CD4-positive, CD25-positive, alpha-beta regulatory T cell (primary cell): Measurements from ENCODE around the gene RCAN3. TPM values are rescaled to one million over a fixed set of nuclear protein-coding genes. Genes with fewer than 3 reads are reported as not detected.
"Not testable (repeated sequence)": the region's sequence is repeated elsewhere in the genome, so short reads cannot be mapped to it uniquely, and the experiment has no call there.

ENCODE experiments used
- ATAC-seq, 2 donors: fragments of 150-1000 bp; cut with Tn5 transposase; one replicate each; pipeline ENCODE4 v1.10.0; 2021; ENCODE audit warnings: low read depth in 2 of 2, moderate number of reproducible peaks in 2 of 2, moderate library complexity in 1 of 2
- DNase-seq, 3 donors: peaks; one replicate each; pipeline versions ENCODE4 v3.0.0 to v3.0.0-alpha.2; 2012 to 2022; ENCODE audit warnings: mixed read lengths in 1 of 3
- H3K27ac ChIP-seq: one replicate; pipeline ENCODE4 v1.7.0; 2013; ENCODE audit warnings: mild to moderate bottlenecking, low read length; ENCODE audit not compliant: insufficient read depth, poor library complexity, severe bottlenecking
- H3K27me3 ChIP-seq: one replicate; pipeline ENCODE4 v1.7.0; 2013; ENCODE audit warnings: low read length; ENCODE audit not compliant: control insufficient read depth, insufficient read depth
- H3K36me3 ChIP-seq: one replicate; pipeline ENCODE4 v1.7.0; 2013; ENCODE audit warnings: mild to moderate bottlenecking, low read length, moderate library complexity; ENCODE audit not compliant: control insufficient read depth, insufficient read depth
- H3K4me1 ChIP-seq: 2 replicates; pipeline ENCODE4 v1.7.0; 2013; ENCODE audit warnings: mild to moderate bottlenecking, low read length; ENCODE audit not compliant: insufficient read depth, control insufficient read depth, poor library complexity, severe bottlenecking
- H3K4me3 ChIP-seq: one replicate; pipeline ENCODE4 v1.7.0; 2013; ENCODE audit warnings: low read depth, mild to moderate bottlenecking, low read length, moderate library complexity
- H3K9me3 ChIP-seq, 2 experiments: 1 replicate in 1 of 2; 2 replicates in 1 of 2; pipeline ENCODE4 v1.7.0; 2013; ENCODE audit warnings: low read length in 2 of 2, mild to moderate bottlenecking in 1 of 2, moderate library complexity in 1 of 2; ENCODE audit not compliant: control insufficient read depth in 2 of 2
- H3K27ac Mint-ChIP-seq, 3 donors: one replicate each; pipeline ENCODE4 v1.8.0; 2020 to 2022; ENCODE audit warnings: mild to moderate bottlenecking in 3 of 3, mixed read lengths in 3 of 3, moderate library complexity in 2 of 3
- H3K27me3 Mint-ChIP-seq: one replicate; pipeline ENCODE4 v1.8.0; 2022; ENCODE audit warnings: mild to moderate bottlenecking, mixed read lengths
- H3K36me3 Mint-ChIP-seq: one replicate; pipeline ENCODE4 v1.8.0; 2020; ENCODE audit warnings: mixed read lengths
- H3K4me1 Mint-ChIP-seq, 4 donors: one replicate each; pipeline ENCODE4 v1.8.0; 2020 to 2022; ENCODE audit warnings: mixed read lengths in 4 of 4, mild to moderate bottlenecking in 1 of 4
- H3K4me3 Mint-ChIP-seq, 4 donors: one replicate each; pipeline ENCODE4 v1.8.0; 2020 to 2022; ENCODE audit warnings: mild to moderate bottlenecking in 4 of 4, mixed read lengths in 4 of 4, moderate library complexity in 3 of 4
- H3K9me3 Mint-ChIP-seq, 7 donors: one replicate each; pipeline ENCODE4 v1.8.0; 2020 to 2022; ENCODE audit warnings: mixed read lengths in 7 of 7, mild to moderate bottlenecking in 3 of 7, moderate library complexity in 2 of 7
- polyA plus RNA-seq, 4 donors: library from polyadenylated mRNA; unstranded; fragments of 300-500 nt; fragmentation: Illumina TruSeq; gene quantifications; one replicate each; pipeline ENCODE4 v1.2.3, GENCODE V29; 2021
- total RNA-seq: library from RNA; stranded (reverse); gene quantifications from one replicate; pipeline ENCODE4 v1.2.3, GENCODE V29; 2022

RCAN3 gene
- total and polyA plus RNA-seq, 5 donors from 2014 or later, result 126 to 172 (median 137) TPM

GRCh38 chr1:24515671-24516209 is 13.1 kb downstream of the RCAN3 start:
- H3K4me1 ChIP-seq, result peaks cover 68% of the 10 kb centered on the region
- H3K36me3 Mint-ChIP-seq, result peaks cover 48% of the 10 kb centered on the region

GRCh38 chr1:24516506-24516905 is 13.9 kb downstream of the RCAN3 start:
- ATAC-seq (no peak), DNase-seq (no peak)
- peaks cover 36 to 88% (median 69%) of the 10 kb centered on the region in 4 donors for H3K4me1 Mint-ChIP-seq
- Histone ChIP-seq H3K27me3 (no peaks in the 10 kb centered on the region), H3K27ac (no peak overlapping the region), H3K4me1 (peaks cover 61% of the 10 kb centered on the region), H3K4me3 (no peak overlapping the region), H3K36me3 (peaks cover 63% of the 10 kb centered on the region), H3K9me3 (no peaks in the 10 kb centered on the region)
- H3K27ac Mint-ChIP-seq, result peak overlapping the region; percentile 64 to 89 (median 87)
- H3K9me3 Mint-ChIP-seq, result peaks cover 0 to 4% (median 0%) of the 10 kb centered on the region in 7 donors
- peak overlapping the region in 3 of 4 donors; percentile 37 to 71 (median 67) for H3K4me3 Mint-ChIP-seq
- no peaks in the 10 kb centered on the region for H3K27me3 Mint-ChIP-seq
- H3K36me3 Mint-ChIP-seq, result peaks cover 46% of the 10 kb centered on the region

More at GRCh38 chr1:24515671-24516209, 13.1 kb downstream of the RCAN3 start:
- peak overlapping the region; percentile 30 for H3K27ac ChIP-seq
- not testable (repeated sequence) for ATAC-seq, DNase-seq, H3K4me3 ChIP-seq, H3K27me3 Mint-ChIP-seq, H3K9me3 ChIP-seq, H3K9me3 Mint-ChIP-seq, H3K27me3 ChIP-seq
- Mint-ChIP-seq H3K27ac (peak overlapping the region in 2 of 3 donors; percentile 33 to 70), H3K4me1 (peaks cover 37 to 88% (median 70%) of the 10 kb centered on the region in 4 donors), H3K4me3 (peak overlapping the region in 3 of 4 donors; percentile 64 to 74 (median 71))
- H3K36me3 ChIP-seq, result peaks cover 59% of the 10 kb centered on the region

- H3K27me3 Mint-ChIP-seq, result no peaks in the 10 kb centered on the region
- peaks cover 36 to 85% (median 63%) of the 10 kb centered on the region in 4 donors for H3K4me1 Mint-ChIP-seq
- peaks cover 65% of the 10 kb centered on the region for H3K36me3 ChIP-seq
- DNase-seq (no peak), ATAC-seq (no peak)
- peaks cover 0 to 4% (median 0%) of the 10 kb centered on the region in 7 donors for H3K9me3 Mint-ChIP-seq
- peak overlapping the region in 1 of 3 donors; percentile 15 for H3K27ac Mint-ChIP-seq
- H3K27ac ChIP-seq, result peak overlapping the region; percentile 1
- peaks cover 57% of the 10 kb centered on the region for H3K4me1 ChIP-seq
- no peak overlapping the region for H3K4me3 ChIP-seq
- H3K4me3 Mint-ChIP-seq, result peak overlapping the region in 1 of 4 donors; percentile 13
- peaks cover 48% of the 10 kb centered on the region for H3K36me3 Mint-ChIP-seq
- no peaks in the 10 kb centered on the region for H3K9me3 ChIP-seq
- no peaks in the 10 kb centered on the region for H3K27me3 ChIP-seq
Observed at GRCh38 chr1:24517898-24518297, 15.3 kb downstream of the RCAN3 start.

- peaks cover 68% of the 10 kb centered on the region for H3K36me3 ChIP-seq
Observed at GRCh38 chr1:24520282-24520681, 17.6 kb downstream of the RCAN3 start.

DNA sequence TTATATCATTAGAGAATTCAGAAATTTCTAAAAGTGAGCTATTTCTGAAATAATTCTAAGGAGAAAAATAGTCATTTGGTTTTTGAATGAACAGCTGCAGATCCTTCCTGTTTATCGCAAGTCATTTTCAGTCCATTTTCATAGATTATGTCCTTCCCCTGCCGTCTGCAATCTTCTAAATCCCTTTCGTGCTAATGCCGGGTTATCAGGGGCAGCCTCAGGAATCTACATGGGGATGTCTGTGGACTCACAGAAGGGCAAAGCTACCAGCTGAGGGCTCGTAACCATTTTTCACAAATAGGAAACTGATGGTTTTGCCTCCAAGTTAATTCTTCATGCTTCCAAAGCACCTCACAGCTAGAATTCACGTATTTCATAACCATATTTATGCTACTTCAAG is 23.0 kb downstream of the RCAN3 start:
- peaks cover 35% of the 10 kb centered on the region for H3K36me3 Mint-ChIP-seq
- peak overlapping the region in 2 of 4 donors; percentile 7 to 73 for H3K4me3 Mint-ChIP-seq
- no peaks in the 10 kb centered on the region for H3K9me3 Mint-ChIP-seq
- no peaks in the 10 kb centered on the region for H3K27me3 Mint-ChIP-seq
- Histone ChIP-seq H3K4me1 (peaks cover 55% of the 10 kb centered on the region), H3K4me3 (peak overlapping the region; percentile 41), H3K27me3 (no peaks in the 10 kb centered on the region), H3K9me3 (no peaks in the 10 kb centered on the region), H3K27ac (peak overlapping the region; percentile 33), H3K36me3 (peaks cover 49% of the 10 kb centered on the region)
- no peak for ATAC-seq
- H3K4me1 Mint-ChIP-seq, result peaks cover 35 to 78% (median 54%) of the 10 kb centered on the region in 4 donors
- no peak for DNase-seq
- peak overlapping the region; percentile 24 to 86 (median 84) for H3K27ac Mint-ChIP-seq

More at GRCh38 chr1:24520282-24520681, 17.6 kb downstream of the RCAN3 start:
- not testable (repeated sequence) for DNase-seq, H3K9me3 Mint-ChIP-seq, H3K27me3 ChIP-seq, H3K9me3 ChIP-seq, ATAC-seq, H3K27me3 Mint-ChIP-seq
- Mint-ChIP-seq H3K36me3 (peaks cover 39% of the 10 kb centered on the region), H3K4me3 (peak overlapping the region in 1 of 4 donors; percentile 41), H3K27ac (peak overlapping the region in 1 of 3 donors; percentile 66), H3K4me1 (peaks cover 29 to 83% (median 57%) of the 10 kb centered on the region in 4 donors)
- Histone ChIP-seq H3K27ac (peak overlapping the region; percentile 41), H3K4me1 (peaks cover 46% of the 10 kb centered on the region), H3K4me3 (peak overlapping the region; percentile 33)

DNA sequence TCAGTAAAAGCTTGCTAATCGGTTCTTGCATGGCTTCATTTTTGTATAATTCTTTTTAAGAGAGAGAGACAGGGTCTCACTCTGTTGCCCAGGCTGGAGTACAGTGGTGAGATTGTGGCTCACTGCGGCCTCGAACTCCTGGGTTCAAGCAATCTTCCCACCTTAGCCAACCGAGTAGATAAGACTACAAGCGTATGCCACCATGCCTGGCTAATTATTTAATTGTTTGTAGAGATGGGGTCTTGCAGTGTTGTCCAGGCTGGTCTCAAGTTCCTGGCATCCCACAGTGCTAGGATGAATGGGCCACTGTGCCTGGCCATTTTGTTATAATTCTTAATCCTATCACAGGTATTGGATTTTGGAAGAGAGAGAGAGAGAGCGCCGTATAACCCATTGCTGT is 23.4 kb downstream of the RCAN3 start:
- H3K36me3 Mint-ChIP-seq, result peaks cover 32% of the 10 kb centered on the region
- H3K9me3 Mint-ChIP-seq, result no peaks in the 10 kb centered on the region
- Histone ChIP-seq H3K4me1 (peaks cover 58% of the 10 kb centered on the region), H3K9me3 (no peaks in the 10 kb centered on the region), H3K4me3 (peak overlapping the region; percentile 41), H3K27ac (peak overlapping the region; percentile 33), H3K27me3 (no peaks in the 10 kb centered on the region), H3K36me3 (peaks cover 48% of the 10 kb centered on the region)
- peak overlapping the region in 3 of 4 donors; percentile 7 to 73 (median 72) for H3K4me3 Mint-ChIP-seq
- DNase-seq (no peak), ATAC-seq (no peak)
- H3K27me3 Mint-ChIP-seq, result no peaks in the 10 kb centered on the region
- peak overlapping the region; percentile 24 to 86 (median 70) for H3K27ac Mint-ChIP-seq
- peaks cover 35 to 80% (median 52%) of the 10 kb centered on the region in 4 donors for H3K4me1 Mint-ChIP-seq

GRCh38 chr1:24526940-24527542 is 24.4 kb downstream of the RCAN3 start:
- Mint-ChIP-seq H3K36me3 (peaks cover 40% of the 10 kb centered on the region), H3K4me1 (peaks cover 35 to 81% (median 58%) of the 10 kb centered on the region in 4 donors), H3K27me3 (no peaks in the 10 kb centered on the region), H3K4me3 (peak overlapping the region in 3 of 4 donors; percentile 27 to 59 (median 56)), H3K9me3 (no peaks in the 10 kb centered on the region), H3K27ac (peak overlapping the region; percentile 63 to 86 (median 64))
- H3K36me3 ChIP-seq, result peaks cover 52% of the 10 kb centered on the region
- H3K9me3 ChIP-seq, result no peaks in the 10 kb centered on the region
- peaks cover 55% of the 10 kb centered on the region for H3K4me1 ChIP-seq
- peak overlapping the region; percentile 15 for H3K4me3 ChIP-seq
- H3K27me3 ChIP-seq, result no peaks in the 10 kb centered on the region
- peak in 1 of 2 donors; percentile 52 for ATAC-seq
- DNase-seq, result peak in 2 of 3 donors; percentile 58 to 68
- peak overlapping the region; percentile 55 for H3K27ac ChIP-seq
